Lower leg skin (tissue), 4 donors: ENCODE measurements around the gene KDM2B. TPM values are rescaled to one million over a fixed set of nuclear protein-coding genes. Genes with fewer than 3 reads are reported as not detected.

Source experiments
- DNase-seq, 2 donors: peaks; one replicate each; pipeline ENCODE4 v3.0.0-alpha.2; 2019; ENCODE audit warnings: low spot score in 2 of 2
- H3K4me3 ChIP-seq: fragments of 200-600 bp; sonication (generic); 2 replicates; pipeline ENCODE4 v1.5.1; 2017; ENCODE audit warnings: mild to moderate bottlenecking, low read depth; ENCODE audit not compliant: poor library complexity, severe bottlenecking
- POLR2A ChIP-seq, 2 donors: fragments of 450-650 bp; IDR thresholded peaks; one replicate each; pipeline ENCODE4 v1.6.1; 2016 to 2017; ENCODE audit warnings: antibody characterized with exemption in 2 of 2, mild to moderate bottlenecking in 1 of 2, moderate library complexity in 1 of 2
- WGBS, 2 donors: methylation state at CpG; one replicate each; pipeline ENCODE4 v1.1.5; 2018; 5-methylcytosine and 5-hydroxymethylcytosine counted together
- intact Hi-C: fragments of 100-400 bp; cut with DNase I; formaldehyde crosslinking; loops from one replicate; pipeline ENCODE4 v1.15.0; 2023; ENCODE audit warnings: low total_unique reads
- total RNA-seq, 4 donors: library from RNA; depleted of rRNA; stranded (reverse); fragments of >200 nt; gene quantifications; one replicate each; pipeline ENCODE4 v1.1.0, GENCODE V29; 2016
- TF ChIP-seq, protein P1 (sequence below), 3 donors: fragments of 450-650 bp; IDR thresholded peaks; one replicate each; pipeline ENCODE4 v1.5.1; 2016; ENCODE audit warnings: antibody characterized with exemption in 3 of 3, mild to moderate bottlenecking in 3 of 3, moderate library complexity in 2 of 3

Gene KDM2B
- total RNA-seq, 4 donors from 2014 or later = 28.9 to 72.1 (median 47.9) TPM

DNA sequence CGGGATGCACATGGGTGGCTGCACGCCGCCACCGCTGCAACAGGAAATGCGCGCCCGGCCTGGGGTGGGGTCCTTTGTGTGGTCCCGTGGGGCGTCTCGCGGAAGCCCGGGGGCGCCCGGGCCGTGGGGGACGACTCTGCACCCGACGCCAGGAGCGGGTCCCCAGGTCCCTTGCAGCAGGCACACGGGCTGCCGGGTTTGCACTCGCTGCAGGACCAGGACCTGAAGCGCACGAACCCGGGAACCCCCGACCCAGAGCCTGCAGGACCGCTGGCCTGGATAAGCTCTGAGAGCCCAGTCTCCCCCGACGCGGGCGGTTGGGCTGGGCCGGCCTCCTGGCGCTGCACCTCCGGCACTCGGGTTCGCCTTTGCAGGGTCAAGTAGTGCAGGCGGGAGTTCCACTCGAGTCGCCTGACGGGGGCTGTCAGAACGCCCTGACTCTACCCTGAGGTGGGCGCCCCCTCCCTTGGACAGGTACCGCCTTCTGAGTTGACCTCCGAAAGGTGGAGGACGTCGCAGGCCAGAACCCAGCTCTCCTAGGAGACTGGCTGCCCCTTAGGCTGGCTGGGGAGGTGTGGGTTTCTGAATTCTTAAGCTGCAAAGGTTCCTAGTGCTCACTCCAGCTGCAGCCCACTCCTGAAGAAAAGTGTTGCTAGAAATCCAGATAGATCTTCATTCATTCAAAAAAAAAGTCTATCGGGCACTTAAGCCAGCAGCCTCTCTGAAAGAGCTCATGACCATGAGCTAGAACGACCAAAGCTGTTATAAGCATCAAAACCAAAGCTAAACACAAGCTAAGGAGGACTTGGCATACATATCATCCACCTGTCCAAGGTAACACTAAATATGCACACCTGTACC, 113.0 kb downstream of the KDM2B start:
- intact Hi-C loops = no loop called here
- no peak for TF ChIP-seq POLR2A (IDR thresholded peaks at IDR 0.05)
- TF ChIP-seq, protein P1, sequence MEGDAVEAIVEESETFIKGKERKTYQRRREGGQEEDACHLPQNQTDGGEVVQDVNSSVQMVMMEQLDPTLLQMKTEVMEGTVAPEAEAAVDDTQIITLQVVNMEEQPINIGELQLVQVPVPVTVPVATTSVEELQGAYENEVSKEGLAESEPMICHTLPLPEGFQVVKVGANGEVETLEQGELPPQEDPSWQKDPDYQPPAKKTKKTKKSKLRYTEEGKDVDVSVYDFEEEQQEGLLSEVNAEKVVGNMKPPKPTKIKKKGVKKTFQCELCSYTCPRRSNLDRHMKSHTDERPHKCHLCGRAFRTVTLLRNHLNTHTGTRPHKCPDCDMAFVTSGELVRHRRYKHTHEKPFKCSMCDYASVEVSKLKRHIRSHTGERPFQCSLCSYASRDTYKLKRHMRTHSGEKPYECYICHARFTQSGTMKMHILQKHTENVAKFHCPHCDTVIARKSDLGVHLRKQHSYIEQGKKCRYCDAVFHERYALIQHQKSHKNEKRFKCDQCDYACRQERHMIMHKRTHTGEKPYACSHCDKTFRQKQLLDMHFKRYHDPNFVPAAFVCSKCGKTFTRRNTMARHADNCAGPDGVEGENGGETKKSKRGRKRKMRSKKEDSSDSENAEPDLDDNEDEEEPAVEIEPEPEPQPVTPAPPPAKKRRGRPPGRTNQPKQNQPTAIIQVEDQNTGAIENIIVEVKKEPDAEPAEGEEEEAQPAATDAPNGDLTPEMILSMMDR (IDR thresholded peaks at IDR 0.05) = no peak
- WGBS, 2 donors = 5 to 7% methylated on average over 30 to 45 of the region's 48 CpGs
- H3K4me3 ChIP-seq = peak overlapping the region; percentile 24
- DNase-seq = peak in 1 of 2 donors; percentile 22

DNA sequence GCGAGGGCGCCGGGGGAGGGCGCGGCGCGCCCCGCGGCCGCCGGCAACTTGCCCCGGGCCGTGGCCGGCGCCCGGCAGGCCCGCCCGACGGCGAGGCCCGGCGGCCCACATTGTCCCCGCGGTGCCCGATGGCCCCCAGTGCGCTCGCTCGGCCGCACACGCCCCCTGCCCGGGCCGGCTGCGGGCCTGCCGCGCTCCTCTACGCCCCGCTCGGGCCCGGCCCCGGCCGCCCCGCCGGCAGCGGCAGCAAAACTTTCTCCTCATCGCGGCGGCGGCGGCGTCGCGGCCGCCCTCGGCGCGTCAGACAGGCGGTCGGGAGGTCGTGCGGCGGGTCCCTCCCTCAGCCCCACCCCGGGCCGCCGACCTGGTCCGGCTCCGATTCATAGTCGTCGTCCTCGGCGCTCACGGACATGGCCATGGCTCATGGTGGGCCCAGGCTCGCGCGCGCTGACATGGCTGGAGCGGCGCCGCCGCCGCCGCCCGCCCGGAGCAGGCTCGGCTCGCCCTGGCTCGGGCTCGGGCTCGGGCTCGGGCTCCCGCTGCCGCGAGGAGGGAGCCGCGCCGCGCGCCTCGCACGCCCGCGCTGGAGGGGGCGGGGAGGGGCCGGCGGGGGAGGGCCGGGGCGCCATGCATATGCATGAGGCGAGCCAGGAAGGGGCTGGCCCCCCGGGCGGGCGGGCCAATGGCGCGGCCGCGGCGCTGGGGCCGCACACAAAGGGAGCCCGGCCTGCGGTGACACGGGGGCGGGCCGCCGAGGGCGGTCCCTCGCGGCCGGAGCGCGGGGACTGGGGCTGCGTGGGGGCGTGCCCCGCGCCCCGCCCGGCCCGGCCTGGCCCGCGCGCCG, 113.8 kb downstream of the KDM2B start:
- peak overlapping the region; percentile 56 for H3K4me3 ChIP-seq
- intact Hi-C loops = no loop called here
- 0 to 3% methylated on average over 16 to 49 of the region's 139 CpGs for WGBS, 2 donors
- TF ChIP-seq, protein P1 (IDR thresholded peaks at IDR 0.05) = no peak
- no peak for TF ChIP-seq POLR2A (IDR thresholded peaks at IDR 0.05)
- DNase-seq = peak; percentile 80 to 96

GRCh38 chr12:121465921-121466793, 114.7 kb downstream of the KDM2B start:
- TF ChIP-seq, protein P1 (IDR thresholded peaks at IDR 0.05) = no peak
- no peak for TF ChIP-seq POLR2A (IDR thresholded peaks at IDR 0.05)
- intact Hi-C loops = no loop called here
- H3K4me3 ChIP-seq = peak overlapping the region; percentile 47
- DNase-seq = no peak
- 16 to 17% methylated on average over 34 to 40 of the region's 70 CpGs for WGBS, 2 donors

- TF ChIP-seq POLR2A (IDR thresholded peaks at IDR 0.05) = no peak
- TF ChIP-seq, protein P1 (IDR thresholded peaks at IDR 0.05) = no peak
- intact Hi-C loops = no loop called here
- H3K4me3 ChIP-seq = no peak overlapping the region
- DNase-seq = no peak
- WGBS, 2 donors = 95 to 96% methylated on average over 13 of the region's 13 CpGs
These were observed 116.5 kb downstream of the KDM2B start for GRCh38 chr12:121464331-121464730.

DNA sequence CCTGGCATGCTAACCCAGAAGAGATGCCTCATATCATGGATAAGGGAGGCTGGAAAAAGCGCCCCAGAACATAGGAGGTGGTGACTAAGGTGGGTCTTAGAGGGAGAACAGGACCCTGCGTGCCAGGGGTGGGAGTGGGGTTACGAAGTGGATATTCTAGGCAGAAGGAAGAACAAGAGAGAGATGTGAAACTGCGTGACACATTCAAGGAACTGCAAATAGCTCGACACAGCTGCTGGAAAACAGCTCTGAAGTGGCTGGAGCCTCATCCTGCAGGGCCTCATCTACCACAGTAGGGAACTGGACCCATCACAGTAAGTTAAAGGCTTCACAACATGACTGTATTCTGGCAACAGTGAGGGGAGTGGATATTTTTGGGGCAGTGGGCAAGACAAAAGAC, 119.8 kb downstream of the KDM2B start:
- 84 to 92% methylated on average over 5 of the region's 5 CpGs for WGBS, 2 donors
- DNase-seq = no peak
- H3K4me3 ChIP-seq = no peak overlapping the region
- no peak for TF ChIP-seq POLR2A (IDR thresholded peaks at IDR 0.05)
- TF ChIP-seq, protein P1 (IDR thresholded peaks at IDR 0.05) = no peak
- intact Hi-C loops = no loop called here
